Heart left ventricle (tissue), 16 donors: ENCODE measurements around the gene KLHL6. TPM values are rescaled to one million over a fixed set of nuclear protein-coding genes. Genes with fewer than 3 reads are reported as not detected.

Experiments
- ATAC-seq, 4 donors: fragments of 200-7000 bp; cut with Tn5 transposase; one replicate each; pipeline ENCODE4 v1.9.1; 2020 to 2022; ENCODE audit warnings: moderate library complexity in 4 of 4, mild to moderate bottlenecking in 3 of 4, moderate number of reproducible peaks in 1 of 4
- DNase-seq, 5 donors: peaks; one replicate each; pipeline ENCODE4 v3.0.0-alpha.2; 2020
- H3K27ac ChIP-seq, 12 donors: fragments of 200-600 bp; sonication (generic) in 4 of 12; one replicate each; pipeline versions ENCODE4 v1.5.0 to v1.8.0; 2016 to 2022; ENCODE audit warnings: mild to moderate bottlenecking in 2 of 12
- H3K27me3 ChIP-seq, 9 donors: fragments of 200-600 bp; sonication (generic) in 2 of 9; one replicate each; pipeline versions ENCODE4 v1.5.1 to v1.8.0; 2016 to 2022; ENCODE audit warnings: mild to moderate bottlenecking in 3 of 9
- H3K36me3 ChIP-seq, 9 donors: fragments of 200-600 bp; sonication (generic) in 2 of 9; one replicate each; pipeline versions ENCODE4 v1.5.0 to v1.8.0; 2018 to 2022; ENCODE audit warnings: mild to moderate bottlenecking in 2 of 9
- H3K4me1 ChIP-seq, 12 donors: fragments of 200-600 bp; sonication (generic) in 4 of 12; one replicate each; pipeline versions ENCODE4 v1.5.0 to v1.8.0; 2016 to 2022; ENCODE audit warnings: mild to moderate bottlenecking in 3 of 12
- H3K4me3 ChIP-seq, 12 donors: fragments of 200-600 bp; sonication (generic) in 4 of 12; one replicate each; pipeline versions ENCODE4 v1.5.0 to v1.8.0; 2017 to 2022; ENCODE audit warnings: mild to moderate bottlenecking in 9 of 12, moderate library complexity in 4 of 12
- H3K9me3 ChIP-seq, 12 donors: fragments of 200-600 bp; sonication (generic) in 4 of 12; one replicate each; pipeline versions ENCODE4 v1.5.0 to v1.8.0; 2016 to 2022; ENCODE audit warnings: mild to moderate bottlenecking in 1 of 12
- CTCF ChIP-seq, 12 donors: fragments of 200-600 bp; sonication (generic) in 4 of 12; IDR thresholded peaks; one replicate each; pipeline versions ENCODE4 v1.5.0 to v1.8.0; 2018 to 2022; ENCODE audit warnings: antibody characterized with exemption in 12 of 12, mild to moderate bottlenecking in 5 of 12
- POLR2A ChIP-seq, 2 donors: fragments of 450-650 bp; IDR thresholded peaks; one replicate each; pipeline ENCODE4 v1.6.1; 2017; ENCODE audit warnings: antibody characterized with exemption in 2 of 2, mild to moderate bottlenecking in 2 of 2, moderate library complexity in 2 of 2
- WGBS, 4 donors: extraction: QIAGEN DNeasy Blood & Tissue Kit in 2 of 4; methylation state at CpG; one replicate each; pipeline versions ENCODE4 v1.1.5 to v1.1.7; 2013 to 2018; 5-methylcytosine and 5-hydroxymethylcytosine counted together
- intact Hi-C, 10 donors: fragments of 100-400 bp; cut with DNase I; formaldehyde crosslinking; loops; one replicate each; pipeline versions ENCODE4 v1.11.1 to v1.14.2; 2022
- polyA plus RNA-seq, 2 donors: library from polyadenylated mRNA; stranded (reverse); fragments of 200-250 nt; gene quantifications; one replicate each; pipeline ENCODE4 v1.2.3, GENCODE V29; 2013
- total RNA-seq, 9 donors: library from RNA; depleted of rRNA in 2 of 9; stranded (reverse); fragments of >200 nt in 2 of 9; fragmentation: NEBNext Ultra II Directional in 3 of 9; extraction: Animal tissue kit (Norgen Biotek cat#: 25700) in 3 of 9; gene quantifications; one replicate each; pipeline versions ENCODE4 v1.1.0 to v1.2.4, GENCODE V29; 2016 to 2023
- donor health status: ischemic (EF 13 %, LVEDD 7.1; RV severe dilation, severe dysfunction).
- donor health status: healthy with polysubstance abuse.
- donor health status: DM: no; HTN: yes; CAD: no.
- donor health status: DM: no; HTN: no; CAD: no.
- donor health status: ischemic (EF 25% LVEDD 6.9; RV normal size, moderate dysfunction).
- donor health status: ischemic (EF 25% LVEDD 5.7; RV mildly dilated, moderate dysfunction).
- donor health status: healthy.
- donor health status: DM: yes; HTN: yes; CAD: no.
- donor health status: ischemic (EF 35%, LVEDD 5.7; RV mildly dilated, moderate dysfunction).
- donor health status: nonischemic (EF 11% LVEDD 7.7; RV severe dilation, severe dysfunction).
- donor health status: DM: yes; HTN: yes; CAD: no.
- donor health status: PGD.
- donor health status: ischemic (EF 29% LVEDD 5.4; RV normal size, mild dysfunction).
- donor health status: nonischemic (EF 23%, LVEDD 6.1; RV moderate dilation, normal function).

KLHL6 gene
- total and polyA plus RNA-seq, 11 donors = 0.46 to 8.1 (median 0.83) TPM

DNA sequence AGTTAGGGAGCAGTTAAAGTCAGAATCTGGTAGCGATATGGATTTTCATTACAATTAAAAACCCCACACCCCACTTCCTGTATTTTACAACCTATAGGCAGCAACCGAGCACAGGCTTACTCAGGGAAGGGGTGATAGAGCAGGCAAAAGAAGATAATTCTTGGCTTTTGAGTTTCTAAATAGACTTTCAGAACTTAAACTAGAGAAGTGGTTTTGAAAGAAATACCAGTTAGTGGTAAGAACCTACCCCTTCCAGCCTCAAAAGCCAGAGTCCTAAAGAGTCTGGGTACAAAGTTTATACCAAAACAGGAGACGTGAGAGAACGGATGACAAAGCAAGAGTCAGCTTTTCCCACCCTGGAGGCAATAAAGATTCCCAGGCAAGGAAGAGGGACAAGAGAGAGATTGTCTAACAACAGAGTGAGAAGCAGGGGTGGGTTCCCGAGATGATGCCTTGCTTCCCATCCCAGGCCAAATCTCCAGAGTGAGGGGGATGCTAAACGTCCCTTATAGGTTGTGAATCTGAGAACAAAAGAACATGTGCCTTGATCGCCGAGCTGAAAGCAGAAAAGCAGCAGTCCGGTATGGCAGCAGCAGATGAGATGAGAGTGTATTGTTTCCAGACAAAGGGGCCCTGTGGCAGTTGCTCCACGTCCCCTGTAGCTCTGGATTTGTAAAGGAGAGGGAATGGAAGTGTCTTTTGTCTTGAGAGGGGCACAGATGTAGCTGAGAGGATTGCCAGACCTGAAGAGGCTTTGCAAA, 36.8 kb downstream of the KLHL6 start:
- peaks cover 0 to 7% (median 0%) of the 10 kb centered on the region in 9 donors for H3K36me3 ChIP-seq
- H3K4me3 ChIP-seq = no peak overlapping the region
- TF ChIP-seq CTCF (IDR thresholded peaks at IDR 0.05) (no peak), POLR2A (IDR thresholded peaks at IDR 0.05) (no peak)
- 75 to 84% (median 84%) methylated on average over 10 of the region's 10 CpGs for WGBS, 4 donors
- DNase-seq = no peak
- intact Hi-C loops = no loop called here
- no peak for ATAC-seq
- no peak overlapping the region for H3K27ac ChIP-seq
- H3K27me3 ChIP-seq = no peaks in the 10 kb centered on the region
- H3K4me1 ChIP-seq = peaks cover 0 to 20% (median 0%) of the 10 kb centered on the region in 12 donors
- no peaks in the 10 kb centered on the region for H3K9me3 ChIP-seq

DNA sequence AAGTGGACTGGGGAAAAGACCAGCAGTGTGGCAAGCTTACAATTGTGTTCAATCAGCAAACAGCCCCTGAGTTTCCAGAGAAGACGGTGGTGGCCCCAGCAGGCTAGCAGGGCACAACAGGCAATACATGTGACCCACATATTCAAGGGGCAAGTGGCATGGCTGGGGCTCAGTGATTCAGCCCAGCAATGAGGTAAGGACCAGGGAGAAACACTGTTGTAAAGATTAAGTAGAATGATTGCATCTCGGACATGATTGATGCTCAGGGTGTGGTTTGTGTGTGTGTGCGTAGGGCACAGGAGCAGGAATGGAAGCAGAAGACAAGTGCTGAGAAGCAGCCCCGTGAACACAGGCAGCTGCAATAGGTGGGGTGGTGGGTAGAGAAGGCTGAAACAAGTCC, 37.9 kb downstream of the KLHL6 start:
- no peak for DNase-seq
- WGBS, 4 donors = 93 to 95% (median 94%) methylated on average over 4 of the region's 4 CpGs

GRCh38 chr3:183515968-183516851, 39.3 kb downstream of the KLHL6 start:
- DNase-seq (no peak), ATAC-seq (peak in 1 of 4 donors; percentile 32)
- H3K9me3 ChIP-seq = no peaks in the 10 kb centered on the region
- peak overlapping the region in 1 of 12 donors; percentile 37 for H3K27ac ChIP-seq
- peaks cover 0 to 41% (median 10%) of the 10 kb centered on the region in 12 donors for H3K4me1 ChIP-seq
- 53 to 64% (median 59%) methylated on average over 9 of the region's 9 CpGs for WGBS, 4 donors
- H3K4me3 ChIP-seq = no peak overlapping the region
- H3K27me3 ChIP-seq = no peaks in the 10 kb centered on the region
- intact Hi-C loops = no loop called here
- peaks cover 0 to 2% (median 0%) of the 10 kb centered on the region in 9 donors for H3K36me3 ChIP-seq
- no peak for TF ChIP-seq CTCF (IDR thresholded peaks at IDR 0.05)
- no peak for TF ChIP-seq POLR2A (IDR thresholded peaks at IDR 0.05)

More for the DNA sequence above, 37.9 kb downstream of the KLHL6 start:
- no peak for ATAC-seq
- intact Hi-C loops = no loop called here
- Histone ChIP-seq H3K27ac (no peak overlapping the region), H3K4me3 (no peak overlapping the region), H3K27me3 (no peaks in the 10 kb centered on the region), H3K36me3 (peaks cover 0 to 7% (median 0%) of the 10 kb centered on the region in 9 donors), H3K9me3 (no peaks in the 10 kb centered on the region), H3K4me1 (peaks cover 0 to 29% (median 0%) of the 10 kb centered on the region in 12 donors)
- TF ChIP-seq CTCF (IDR thresholded peaks at IDR 0.05) (no peak), POLR2A (IDR thresholded peaks at IDR 0.05) (no peak)

GRCh38 chr3:183514021-183514420, 41.5 kb downstream of the KLHL6 start:
- Histone ChIP-seq H3K27me3 (no peaks in the 10 kb centered on the region), H3K36me3 (no peaks in the 10 kb centered on the region), H3K4me3 (no peak overlapping the region), H3K9me3 (no peaks in the 10 kb centered on the region), H3K27ac (no peak overlapping the region), H3K4me1 (peaks cover 0 to 54% (median 15%) of the 10 kb centered on the region in 12 donors)
- TF ChIP-seq POLR2A (IDR thresholded peaks at IDR 0.05) (no peak), CTCF (IDR thresholded peaks at IDR 0.05) (no peak)
- WGBS, 4 donors = 81 to 93% (median 84%) methylated on average over 6 of the region's 6 CpGs
- intact Hi-C loops = loop anchor here in 1 of 10 donors (5.0 kb wide), 1 partner anchor 123 kb away; the partner anchor contains the start of gene KLHL24
- ATAC-seq (no peak), DNase-seq (no peak)
